Retina (tissue), 1 donor: ENCODE data around the gene PLRG1.
A peak's percentile ranks its signal among the peaks of the same experiment; 100 is the strongest.
"Not testable (repeated sequence)": the region's sequence is repeated elsewhere in the genome, so short reads cannot be mapped to it uniquely, and the experiment has no call there.

ENCODE experiments used
- DNase-seq: peaks from one replicate; pipeline ENCODE4 v3.0.0-alpha.2; 2016

PLRG1 gene

DNA sequence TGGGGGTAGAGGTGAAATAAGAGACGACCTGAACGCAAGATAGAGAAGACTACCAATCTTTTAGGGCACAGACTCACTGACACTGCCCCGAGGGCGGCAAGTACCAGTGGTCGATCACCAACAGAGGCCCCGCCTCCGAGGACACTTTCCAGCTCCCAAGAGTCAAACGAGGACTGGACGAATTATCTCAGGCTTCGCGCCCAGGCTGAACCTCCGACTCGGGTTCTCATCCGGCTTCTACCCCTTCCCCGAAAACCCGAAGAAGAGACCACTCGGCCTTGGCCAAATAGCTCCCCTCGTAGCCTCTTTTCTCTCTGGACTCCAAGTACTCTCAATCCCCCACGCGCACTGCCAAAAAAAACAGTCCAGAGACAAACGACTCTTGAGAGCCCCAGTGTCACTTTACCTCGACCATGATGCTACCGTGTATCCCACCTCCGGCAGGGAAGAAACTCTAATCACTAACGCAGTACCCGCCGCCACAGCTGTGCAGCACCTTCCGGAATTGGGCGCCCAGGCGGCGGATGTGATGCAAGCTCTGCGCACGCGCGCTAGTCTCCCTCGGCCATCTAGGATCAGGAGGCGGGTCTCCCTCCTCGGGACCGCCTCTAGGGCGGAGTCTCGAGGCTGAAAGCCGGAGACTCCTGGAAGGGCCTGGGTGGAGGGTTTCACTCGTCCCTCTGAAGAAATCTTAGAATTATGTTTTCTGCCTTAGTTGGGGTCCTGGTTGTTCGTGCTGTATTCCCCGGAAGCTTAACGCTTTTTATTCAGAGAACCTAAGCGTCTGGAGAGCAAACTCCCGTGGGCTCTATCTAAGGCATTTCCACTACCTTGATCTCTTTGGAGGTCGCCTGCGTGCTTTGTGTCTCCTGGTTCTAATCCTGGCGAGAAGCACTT lies at the start of gene PLRG1:
TSS of gene PLRG1 (minus strand) at position 507 of the 897 bp plus-strand sequence. CDS start at position 415, 92 bp downstream.
- DNase-seq, result peak; percentile 96

GRCh38 chr4:154597798-154598774 lies 47.9 kb upstream of the PLRG1 start:
- DNase-seq, result no peak

GRCh38 chr4:154597281-154597680 lies 47.1 kb upstream of the PLRG1 start:
- DNase-seq, result not testable (repeated sequence)

- DNase-seq, result no peak
Observed at GRCh38 chr4:154595807-154596206, 45.6 kb upstream of the PLRG1 start.

GRCh38 chr4:154594343-154594742 lies 44.1 kb upstream of the PLRG1 start:
- DNase-seq, result not testable (repeated sequence)

- DNase-seq, result no peak
Observed at GRCh38 chr4:154593868-154594267, 43.7 kb upstream of the PLRG1 start.

GRCh38 chr4:154591890-154592289 lies 41.7 kb upstream of the PLRG1 start:
- DNase-seq, result no peak

DNA sequence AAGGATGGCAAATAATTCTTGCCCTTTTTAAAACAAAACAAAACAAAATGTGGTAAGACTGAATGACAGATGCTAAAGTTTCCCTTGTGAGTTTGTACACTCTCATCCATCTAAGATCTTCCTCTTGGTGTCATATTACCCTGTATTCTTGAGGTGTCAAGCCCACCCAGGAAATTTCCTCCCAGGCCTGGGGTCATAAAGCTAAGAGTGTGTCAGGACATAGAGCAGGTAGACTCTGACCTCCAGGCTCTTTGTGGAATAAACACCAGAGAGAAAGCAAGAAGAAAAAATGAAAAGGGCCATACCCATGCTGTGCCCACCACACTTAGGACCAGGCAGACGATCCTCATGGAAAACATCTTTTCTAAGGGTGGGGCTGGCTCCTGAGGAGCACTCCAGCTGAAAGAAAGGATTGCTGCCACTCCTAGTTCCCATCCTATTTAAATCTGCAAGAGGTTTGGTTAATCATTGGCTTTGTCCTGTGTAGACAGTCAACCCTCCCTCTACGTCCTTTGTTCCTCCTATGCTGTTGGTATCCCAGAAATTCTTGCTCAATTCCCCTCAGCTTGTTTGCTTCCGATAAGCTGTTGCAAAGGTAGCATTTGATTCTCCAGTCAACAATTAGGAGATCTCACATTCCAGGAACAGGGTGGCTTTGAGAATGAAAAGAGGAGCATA lies 40.3 kb upstream of the PLRG1 start, which contains the start of gene FGA:
TSS of gene FGA (minus strand) at position 414 of the 678 bp plus-strand sequence. CDS start at position 359, 55 bp downstream.
- DNase-seq, result no peak

GRCh38 chr4:154589296-154590197 lies 39.3 kb upstream of the PLRG1 start:
- DNase-seq, result no peak

- DNase-seq, result no peak
Observed at GRCh38 chr4:154588198-154588597, 38.0 kb upstream of the PLRG1 start.

GRCh38 chr4:154586296-154587033 lies 36.3 kb upstream of the PLRG1 start:
- DNase-seq, result no peak

DNA sequence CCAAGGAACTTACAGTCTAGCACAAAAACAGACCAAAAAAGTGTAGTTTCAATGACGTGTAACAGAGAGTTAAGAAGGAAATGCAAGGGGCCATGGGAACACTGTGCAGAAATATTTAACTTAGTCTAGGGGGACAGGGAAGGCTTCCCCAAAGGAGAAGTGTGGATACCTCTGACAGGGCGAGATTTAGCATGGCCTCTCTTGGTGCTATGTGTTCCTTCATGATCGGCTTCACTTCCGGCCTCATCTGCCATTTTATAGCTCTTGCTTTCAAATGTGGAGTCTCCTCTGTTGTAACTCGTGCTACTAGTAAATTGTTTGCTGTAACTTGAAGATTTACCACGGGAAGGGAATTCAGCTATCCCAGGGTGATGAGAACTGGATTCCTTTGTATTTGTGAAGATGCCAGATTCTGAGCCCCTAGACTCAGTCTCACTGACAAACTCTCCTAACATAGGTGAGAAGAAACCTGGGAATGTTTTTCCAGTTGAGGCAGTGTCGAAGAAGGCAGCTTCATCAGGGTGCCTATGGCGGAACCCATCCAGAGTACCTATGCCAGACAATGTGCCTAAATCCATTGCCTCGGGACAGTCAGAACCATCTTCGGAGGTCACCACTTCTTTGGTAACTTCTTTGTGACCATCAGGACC lies 35.3 kb upstream of the PLRG1 start:
- DNase-seq, result no peak

DNA sequence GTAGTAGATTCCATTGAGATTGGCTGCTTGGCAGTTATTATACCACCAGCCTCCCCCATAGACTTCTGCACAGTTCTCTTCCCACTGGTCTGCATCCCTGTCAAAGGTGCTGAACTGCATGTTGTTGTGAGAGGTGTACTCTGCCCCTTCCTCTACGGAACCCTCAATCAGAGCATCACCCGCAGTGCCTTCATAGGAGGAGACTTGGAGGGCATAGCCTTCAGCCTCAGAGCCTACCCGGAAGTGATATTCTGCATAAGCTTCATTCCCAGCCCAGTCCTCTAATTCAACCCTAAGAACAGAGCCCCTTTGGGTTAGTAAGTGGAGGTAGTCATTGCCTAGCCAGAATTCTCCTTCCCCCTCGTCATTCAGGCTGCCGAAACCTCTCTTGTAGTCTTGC lies 34.1 kb upstream of the PLRG1 start:
- no peak for DNase-seq

- no peak for DNase-seq
Observed at GRCh38 chr4:154583677-154584076, 33.5 kb upstream of the PLRG1 start.

GRCh38 chr4:154583230-154583629 lies 33.0 kb upstream of the PLRG1 start:
- no peak for DNase-seq

DNA sequence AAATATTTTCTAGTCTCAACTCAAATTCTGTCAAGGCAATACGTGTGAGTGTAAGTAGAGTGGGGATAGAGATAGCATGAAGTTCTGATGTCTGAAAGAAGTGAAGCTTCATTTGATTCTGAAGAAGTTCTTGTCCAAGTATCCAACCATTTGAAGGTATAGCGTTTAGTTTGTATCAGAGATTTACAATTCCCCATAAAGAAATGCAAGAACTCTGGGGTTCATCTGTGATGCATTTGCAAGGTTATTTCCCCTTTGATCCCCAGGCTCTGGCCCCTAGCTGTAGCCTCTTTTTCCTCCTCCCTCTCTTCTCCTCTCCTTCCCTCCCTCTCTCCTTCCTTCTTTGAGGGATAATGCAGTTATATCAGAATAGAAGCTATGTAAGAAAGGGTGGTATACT lies 32.5 kb upstream of the PLRG1 start:
- DNase-seq, result no peak

GRCh38 chr4:154579927-154580326 lies 29.7 kb upstream of the PLRG1 start:
- no peak for DNase-seq

GRCh38 chr4:154578919-154579318 lies 28.7 kb upstream of the PLRG1 start:
- no peak for DNase-seq

DNA sequence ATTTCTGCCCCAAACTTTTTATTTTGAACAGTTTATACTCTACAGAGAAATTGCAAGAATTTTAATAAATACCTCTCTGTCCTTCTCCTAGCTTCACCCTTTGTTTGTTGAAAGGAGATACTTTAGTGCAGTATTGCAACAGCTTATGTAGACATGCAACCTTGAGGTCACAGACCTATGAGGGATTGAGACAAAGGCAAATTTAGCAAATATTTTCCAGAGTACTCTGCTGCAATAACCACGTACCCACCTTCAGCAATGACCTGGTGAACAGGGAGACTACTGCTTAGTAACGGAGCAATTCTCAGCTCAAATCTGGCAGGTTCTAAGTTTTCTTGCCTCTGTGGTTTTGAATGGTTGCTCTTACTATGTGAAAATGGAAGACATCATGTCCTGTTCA lies 27.1 kb upstream of the PLRG1 start:
- no peak for DNase-seq

DNA sequence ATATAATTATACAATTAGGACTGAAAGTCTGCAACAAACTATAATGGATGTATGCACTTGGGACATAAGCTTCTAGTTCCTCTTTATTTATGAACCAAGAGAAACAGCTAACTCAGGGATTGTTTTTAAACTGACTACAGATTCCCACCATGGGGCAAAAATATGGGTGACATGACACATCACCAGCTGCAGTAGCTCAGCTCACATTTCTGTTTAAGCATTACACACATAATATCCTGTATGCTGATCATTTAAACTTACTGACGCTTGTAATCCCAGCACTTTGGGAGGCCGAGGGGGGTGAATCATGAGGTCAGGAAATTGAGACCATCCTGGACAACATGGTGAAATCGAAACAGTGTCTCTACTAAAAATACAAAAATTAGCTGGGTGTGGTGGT lies 24.1 kb upstream of the PLRG1 start:
- DNase-seq, result no peak
